ENCODE data around the gene PRRC2B. TPM values are rescaled to one million over a fixed set of nuclear protein-coding genes. Genes with fewer than 3 reads are reported as not detected.

PRRC2B gene
- total and polyA plus RNA-seq, 2 of the 8 experiments (the other 6 are each of a cell fraction or from before 2014, with no cell fraction given): 37.3 to 249 TPM

DNA sequence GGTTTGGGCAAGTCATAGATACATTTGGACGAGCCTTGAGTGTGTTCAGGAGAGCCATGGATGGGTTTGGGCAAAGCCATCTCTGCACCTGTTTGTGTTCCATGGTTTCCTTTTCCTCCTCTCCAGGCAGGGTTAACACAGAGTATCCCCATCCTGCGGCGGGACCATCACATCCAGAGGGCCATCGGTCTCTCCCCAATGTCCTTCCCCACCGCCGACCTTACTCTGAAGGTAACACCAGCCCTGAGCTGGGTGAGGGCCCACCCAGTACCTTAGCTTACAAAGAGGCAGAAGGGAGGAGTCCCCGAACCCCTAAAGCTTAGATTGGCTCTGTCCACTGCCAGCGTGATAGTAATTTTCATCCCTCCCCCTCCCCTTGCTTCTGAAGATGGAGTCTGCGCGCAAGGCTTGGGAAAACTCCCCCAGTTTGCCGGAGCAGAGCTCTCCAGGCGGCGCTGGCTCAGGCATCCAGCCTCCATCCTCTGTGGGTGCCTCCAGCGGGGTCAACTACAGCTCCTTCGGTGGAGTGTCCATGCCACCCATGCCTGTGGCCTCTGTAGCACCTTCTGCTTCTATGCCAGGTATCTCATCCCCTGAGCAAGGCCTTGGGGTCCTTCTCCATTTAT is 90.8 kb downstream of the PRRC2B start:
- no peak overlapping the region for H4K91ac ChIP-seq (replicated peaks; ENCODE audit: insufficient read length, low read length)
- no peak overlapping the region for H3K4me2 ChIP-seq (ENCODE audit: insufficient read depth in 1 of 2, low read depth in 2 of 2, low read length in 2 of 2)
- H3K56ac ChIP-seq (replicated peaks; ENCODE audit: insufficient read length, low read depth, low read length): no peak overlapping the region
- H3K23ac ChIP-seq (ENCODE audit: insufficient read length): no peak overlapping the region
- POLR2A ChIA-PET (ENCODE audit: partially characterized antibody): interaction anchor here (0.8 to 1.3 kb wide), 7 partner anchors 9 to 88 kb away, joined by 3 to 6 read pairs (median 3); no protein-coding TSS in a partner anchor
- DNase-seq (ENCODE audit: low read depth in 1 of 2, low spot score in 2 of 2) (no peak), FAIRE-seq (no peak)
- no peak overlapping the region for H4K8ac ChIP-seq (ENCODE audit: extremely low read depth, insufficient read depth, low read length)
- peaks cover 15 to 23% of the 10 kb centered on the region in 2 experiments for H4K20me1 ChIP-seq (replicated peaks in 1 of 2; ENCODE audit: control insufficient read depth in 1 of 2, insufficient read depth in 2 of 2, low read length in 2 of 2)
- H2AK5ac ChIP-seq (ENCODE audit: low read depth, low read length): no peak overlapping the region
- H3K36me3 ChIP-seq (ENCODE audit: control insufficient read depth in 2 of 4, insufficient read depth in 4 of 4, low read length in 3 of 4): peaks cover 73 to 97% (median 91%) of the 10 kb centered on the region in 4 experiments
- peaks cover 9% of the 10 kb centered on the region; the same call in 1 of the 2 replicates for H3K79me1 ChIP-seq (ENCODE audit: low read depth, low read length)
- H3K14ac ChIP-seq (ENCODE audit: insufficient read length): no peak overlapping the region
- H3K4ac ChIP-seq (replicated peaks; ENCODE audit: insufficient read length, low read depth, low read length): no peak overlapping the region
- no peak overlapping the region for H3K9ac ChIP-seq (replicated peaks in 1 of 4; ENCODE audit: extremely low read depth in 1 of 4, low read depth in 3 of 4, low read length in 3 of 4)
- no peak overlapping the region for H2AFZ ChIP-seq (ENCODE audit: low read length)
- H2BK120ac ChIP-seq (replicated peaks; ENCODE audit: low read depth, low read length): no peak overlapping the region
- H2BK12ac ChIP-seq (ENCODE audit: low read depth, low read length): no peak overlapping the region
- no peak overlapping the region for H3K18ac ChIP-seq (ENCODE audit: extremely low read depth, low read length)
- peaks cover 0 to 6% of the 10 kb centered on the region in 2 experiments; a peak in 1 of 4 replicates for H3K79me2 ChIP-seq (ENCODE audit: control insufficient read depth in 1 of 2, insufficient read depth in 2 of 2, low read length in 2 of 2)
- H3K4me1 ChIP-seq (replicated peaks in 1 of 4; ENCODE audit: control insufficient read depth in 3 of 4, insufficient read depth in 4 of 4, low read length in 3 of 4): no peaks in the 10 kb centered on the region; a peak in 1 of 7 replicates
- no peaks in the 10 kb centered on the region for H3K9me3 ChIP-seq (ENCODE audit: insufficient read depth in 2 of 2, low read depth in 1 of 2, low read length in 1 of 2)
- CTCF ChIA-PET (ENCODE audit: partially characterized antibody): interaction anchor here (1.1 to 2.1 kb wide), 5 partner anchors 8 to 78 kb away, joined by 3 to 7 read pairs (median 5); no protein-coding TSS in a partner anchor
- no peak overlapping the region for H2BK15ac ChIP-seq (ENCODE audit: low read length)
- H3K23me2 ChIP-seq (ENCODE audit: low read depth, low read length): no peaks in the 10 kb centered on the region
- H2BK5ac ChIP-seq (ENCODE audit: low read depth, low read length): no peak overlapping the region; the same call in 1 of the 2 replicates
- no peak overlapping the region for H3K4me3 ChIP-seq (ENCODE audit: extremely low read depth in 1 of 4, insufficient read depth in 2 of 4, low read depth in 3 of 4, low read length in 4 of 4)
- H4K5ac ChIP-seq (ENCODE audit: insufficient read length, low read depth, low read length): no peak overlapping the region
- H2BK20ac ChIP-seq (ENCODE audit: low read length): no peak overlapping the region
- no peak overlapping the region for H3K27ac ChIP-seq (ENCODE audit: low read depth, low read length)
- no peaks in the 10 kb centered on the region for H3K27me3 ChIP-seq (replicated peaks in 1 of 4; ENCODE audit: control insufficient read depth in 3 of 4, extremely low read depth in 1 of 4, insufficient read depth in 3 of 4, low read length in 3 of 4)
- WGBS, 2 experiments (ENCODE audit: extremely low coverage in 1 of 2, insufficient coverage in 1 of 2, insufficient read length in 1 of 2, insufficient replicate concordance in 2 of 2, low coverage in 1 of 2, low lambda C conversion rate in 2 of 2, missing lambda C conversion rate in 1 of 2): 90% methylated on average over 15 of the region's 15 CpGs; no CpG with 5 or more reads in 1 of the 2 experiments
- TF ChIP-seq SP1 (IDR thresholded peaks at IDR 0.05; ENCODE audit: low read depth, low read length): no peak
- TF ChIP-seq JUN (IDR thresholded peaks at IDR 0.05; ENCODE audit: low read depth, low read length): no peak
- no peak for TF ChIP-seq ZNF274 (IDR thresholded peaks at IDR 0.05; ENCODE audit: borderline replicate concordance, extremely low read depth, low read length)
- no peak for TF ChIP-seq RXRA (IDR thresholded peaks at IDR 0.05; ENCODE audit: insufficient read depth, low read depth, low read length)
- no peak for TF ChIP-seq SIRT6 (IDR thresholded peaks at IDR 0.05; ENCODE audit: low read length)
- TF ChIP-seq NRF1 (IDR thresholded peaks at IDR 0.05; ENCODE audit: low read depth, low read length): no peak
- no peak for TF ChIP-seq HDAC6 (IDR thresholded peaks at IDR 0.05; ENCODE audit: low read depth, low read length)
- TF ChIP-seq RFX5 (IDR thresholded peaks at IDR 0.05; ENCODE audit: borderline replicate concordance, low read depth, low read length): no peak
- TF ChIP-seq POLR2AphosphoS5 (IDR thresholded peaks at IDR 0.05; ENCODE audit: low read depth, low read length): no peak
- TF ChIP-seq TAF1 (IDR thresholded peaks at IDR 0.05; ENCODE audit: low read depth, low read length): no peak
- TF ChIP-seq NANOG (IDR thresholded peaks at IDR 0.05; ENCODE audit: insufficient read depth, low read depth, low read length, poor library complexity, severe bottlenecking): no peak
- no peak for TF ChIP-seq POLR2A (IDR thresholded peaks at IDR 0.05; ENCODE audit: control extremely low read depth in 1 of 2, low read depth in 2 of 2, low read length in 2 of 2)
- no peak for TF ChIP-seq CREB1 (IDR thresholded peaks at IDR 0.05)
- no peak for TF ChIP-seq CEBPB (IDR thresholded peaks at IDR 0.05; ENCODE audit: low read depth, low read length)
- no peak for TF ChIP-seq EGR1 (IDR thresholded peaks at IDR 0.05; ENCODE audit: borderline replicate concordance, low read depth, low read length)

Measured in H1 (cell line).